Activated T-helper 1 cell treated with Interleukin-2 at 50 U/mL for 16 hours (primary cell): ENCODE data around the gene NFIC.
"Not testable (repeated sequence)": the region's sequence is repeated elsewhere in the genome, so short reads cannot be mapped to it uniquely, and the experiment has no call there.

ENCODE experiments used
- DNase-seq: peaks from one replicate; pipeline ENCODE4 v3.0.0-alpha.2; 2020; ENCODE audit warnings: low read depth

The NFIC gene

DNA sequence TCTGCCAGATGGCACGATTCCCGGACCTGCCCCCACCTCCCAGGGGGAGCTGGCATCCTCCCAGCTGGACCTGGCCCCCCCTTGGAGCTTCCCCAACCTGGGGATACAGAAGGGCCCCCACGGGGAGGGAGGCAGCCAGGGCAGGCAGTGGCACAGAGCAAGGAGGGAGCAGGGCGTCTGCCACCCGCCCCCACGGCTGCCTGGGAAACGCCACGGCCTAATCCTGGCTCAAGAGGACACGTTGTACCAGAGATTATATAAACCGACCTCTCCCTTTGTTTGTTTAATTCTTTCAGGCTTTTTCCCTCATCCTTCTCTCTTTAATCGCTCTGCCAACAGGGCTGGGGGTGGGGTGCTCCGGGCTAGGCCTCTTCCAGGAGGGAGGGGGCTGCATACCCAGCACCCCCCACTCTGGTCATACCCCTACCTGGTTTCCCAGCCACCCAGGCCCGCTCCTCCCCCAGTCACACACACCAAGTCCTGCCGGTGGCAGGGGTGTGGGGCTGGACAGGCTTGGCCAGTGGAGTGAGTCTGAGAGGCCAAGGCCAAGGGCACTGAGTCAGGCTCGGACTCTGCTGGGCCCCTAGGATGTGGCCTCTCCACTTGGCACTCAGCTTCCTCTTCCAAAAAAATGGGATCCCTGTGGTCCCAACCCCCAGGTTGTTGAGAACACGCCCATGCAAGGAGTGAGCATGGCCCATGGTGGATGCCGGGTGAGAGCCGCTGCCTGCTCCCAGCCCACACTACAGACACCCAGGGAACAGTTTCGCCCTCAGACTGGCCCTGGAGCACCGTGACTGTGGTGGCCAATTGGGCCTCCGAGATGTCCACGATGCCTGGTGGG, 29.5 kb upstream of the NFIC start:
- no peak for DNase-seq

DNA sequence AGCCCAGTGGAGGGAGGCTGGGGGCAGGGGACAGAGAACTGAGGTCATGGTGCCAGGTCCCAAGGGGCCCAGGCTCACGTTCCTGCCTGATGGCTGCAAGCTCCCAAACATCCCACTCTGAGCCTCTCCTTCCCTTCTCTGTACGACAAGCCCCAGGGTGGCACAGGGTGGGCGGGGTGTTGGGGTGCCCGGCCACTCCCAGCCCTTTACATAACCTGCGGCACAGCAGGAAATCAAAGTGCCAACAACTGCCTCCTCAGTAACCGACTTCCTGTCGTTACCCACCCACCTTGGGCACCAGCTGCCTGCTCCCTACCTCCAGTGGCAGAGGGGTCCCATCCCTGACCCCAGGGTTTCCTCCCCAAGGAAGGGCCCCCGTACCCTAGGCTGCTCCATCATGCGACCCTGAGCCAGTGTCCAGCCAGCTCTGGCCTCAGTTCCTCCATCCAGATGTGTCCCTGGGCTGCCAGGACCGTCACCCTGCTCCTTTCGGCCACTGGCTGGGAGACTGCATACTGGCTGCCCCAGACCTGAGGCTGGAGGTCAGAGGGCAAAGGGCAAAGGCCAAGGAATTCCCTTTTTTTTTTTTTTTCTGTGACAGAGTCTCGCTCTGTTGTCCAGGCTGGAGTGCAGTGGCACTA, 27.7 kb upstream of the NFIC start:
- DNase-seq: peak; percentile 54

DNA sequence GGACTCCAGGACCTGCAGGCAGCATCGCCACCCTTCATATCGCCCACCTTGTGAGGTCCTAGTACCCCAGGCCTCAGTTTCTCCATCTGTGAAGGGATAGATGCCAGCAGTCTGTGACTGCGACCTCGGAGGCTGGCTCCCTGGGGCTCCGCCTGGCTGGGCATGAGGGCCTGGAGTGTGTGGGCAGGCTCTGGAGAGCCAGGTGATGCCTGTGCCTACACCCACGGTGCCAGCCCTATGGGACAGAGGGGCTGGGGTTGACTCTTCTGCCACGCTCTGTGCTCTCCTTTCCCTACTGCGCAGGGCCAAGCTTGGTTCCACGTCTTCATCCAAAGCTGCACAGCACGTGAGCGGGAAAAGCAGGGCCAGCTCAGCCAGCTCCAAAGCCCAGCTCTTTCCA, 26.0 kb upstream of the NFIC start:
- DNase-seq: no peak

GRCh38 chr19:3342246-3342645, 24.1 kb upstream of the NFIC start:
- DNase-seq: no peak

- not testable (repeated sequence) for DNase-seq
Observed at GRCh38 chr19:3342962-3343361, 23.4 kb upstream of the NFIC start.

GRCh38 chr19:3343619-3344502, 22.5 kb upstream of the NFIC start:
- DNase-seq: no peak

DNA sequence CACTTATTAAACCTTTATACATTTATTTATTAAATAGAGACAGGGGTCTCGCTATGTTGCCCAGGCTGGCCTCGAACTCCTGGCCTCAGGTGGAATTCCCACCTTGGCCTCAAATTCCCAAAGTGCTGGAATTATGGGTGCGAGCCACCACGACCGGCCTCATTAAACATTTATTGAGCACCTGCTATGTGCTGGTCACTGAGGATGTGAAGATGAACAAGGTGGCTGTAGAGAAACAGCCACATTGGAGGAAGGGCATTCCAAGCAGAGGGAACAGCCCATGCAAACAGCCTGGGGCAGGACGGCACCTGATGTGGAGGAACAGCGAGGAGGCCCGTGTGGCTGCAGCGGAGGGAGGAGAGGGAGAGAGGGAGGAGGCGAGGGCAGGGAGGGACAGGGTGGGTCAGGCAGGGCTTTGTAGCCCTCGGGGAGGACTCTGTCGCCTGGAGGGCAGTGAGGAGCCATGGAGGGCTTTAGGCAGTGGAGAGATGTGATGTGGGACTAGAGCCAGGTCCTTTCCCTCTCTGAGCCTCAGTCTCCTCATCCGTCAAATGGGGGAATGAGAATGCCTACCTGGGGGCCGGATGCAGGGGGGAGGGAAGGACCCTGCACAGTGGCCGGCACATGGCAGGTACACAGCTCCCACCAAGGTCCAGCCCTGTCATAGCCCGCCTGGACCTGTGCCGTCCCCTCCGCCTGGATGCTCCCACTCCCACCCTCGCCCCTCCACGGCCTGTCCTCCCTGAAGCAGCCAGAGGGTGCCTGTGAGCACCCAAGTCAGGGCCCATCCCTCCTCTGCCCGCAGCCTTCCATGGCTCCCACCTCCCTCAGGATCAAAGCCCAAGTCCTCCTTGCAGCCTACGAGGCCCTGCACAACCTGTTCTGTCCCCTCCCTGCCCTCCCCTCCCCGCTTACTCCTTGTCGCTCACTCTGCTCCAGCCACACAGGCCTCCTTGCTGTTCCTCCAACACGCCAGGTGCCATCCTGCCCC, 21.5 kb upstream of the NFIC start:
- DNase-seq: no peak

GRCh38 chr19:3345850-3346460, 20.4 kb upstream of the NFIC start:
- no peak for DNase-seq

GRCh38 chr19:3346677-3347353, 19.6 kb upstream of the NFIC start:
- no peak for DNase-seq

DNA sequence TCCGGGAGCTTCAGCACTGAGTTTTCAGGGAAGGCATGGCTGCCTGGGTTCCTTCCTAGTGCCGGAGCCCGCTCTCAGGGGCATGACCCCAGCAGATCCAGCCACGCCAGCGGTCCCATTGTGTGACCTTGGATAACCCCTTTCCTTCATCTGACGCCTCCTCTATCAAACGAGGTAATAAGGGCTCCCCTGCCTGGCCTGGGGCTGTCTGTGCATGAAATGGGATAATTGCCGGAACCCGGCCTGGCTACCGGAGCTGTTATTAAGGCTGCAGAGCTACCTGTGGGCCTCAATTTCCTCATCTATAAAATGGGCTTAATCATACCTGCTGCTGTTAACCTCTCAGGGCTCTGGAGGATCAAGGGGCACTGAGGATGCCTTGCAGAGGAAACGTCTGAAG, 18.3 kb upstream of the NFIC start:
- no peak for DNase-seq

DNA sequence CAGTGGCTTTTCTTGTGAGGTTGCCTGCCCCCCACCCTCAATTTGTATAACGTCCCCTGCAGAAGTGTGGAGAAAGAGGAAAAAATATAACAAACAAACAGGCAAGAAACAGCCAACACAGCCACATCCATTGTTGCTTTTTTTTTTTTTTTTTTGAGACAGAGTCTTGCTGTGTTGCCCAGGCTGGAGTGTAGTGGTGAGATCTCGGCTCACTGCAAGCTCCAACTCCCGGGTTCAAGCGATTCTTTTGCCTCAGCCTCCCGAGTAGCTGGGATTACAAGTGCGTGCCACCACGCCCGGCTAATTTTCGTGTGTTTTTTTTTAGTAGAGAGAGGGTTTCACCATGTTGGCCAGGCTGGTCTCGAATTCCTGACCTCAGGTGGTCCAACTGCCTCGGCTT, 17.9 kb upstream of the NFIC start:
- not testable (repeated sequence) for DNase-seq

DNA sequence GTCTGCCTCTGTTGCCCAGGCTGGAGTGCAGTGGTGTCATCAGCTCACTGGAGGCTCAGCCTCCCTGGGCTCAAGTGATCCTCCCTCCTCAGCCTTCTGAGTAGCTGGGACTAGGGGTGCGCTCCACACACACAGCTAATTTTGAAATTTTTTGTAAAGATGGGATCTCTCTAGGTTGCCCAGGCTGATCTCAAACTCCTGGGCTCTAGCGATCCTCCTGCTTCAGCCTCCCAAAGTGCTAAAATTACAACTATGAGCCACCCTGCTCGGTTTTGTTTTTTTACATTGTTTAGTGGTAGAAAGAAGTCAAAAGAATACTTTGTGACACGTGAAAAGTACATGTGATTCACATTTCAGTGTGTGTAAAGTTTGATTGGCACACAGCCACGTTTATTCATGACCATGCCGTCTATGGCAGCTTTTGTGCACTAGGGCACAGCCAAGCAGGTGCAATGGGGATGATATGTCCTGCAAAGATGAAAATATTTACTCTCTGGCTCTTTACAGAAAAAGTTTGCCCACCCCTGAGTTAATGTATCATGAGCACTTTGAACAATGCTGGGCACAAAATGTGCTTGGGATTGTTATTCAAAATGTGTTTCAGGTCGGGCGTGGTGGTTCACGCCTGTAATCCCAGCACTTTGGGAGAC, 16.2 kb upstream of the NFIC start:
- DNase-seq: no peak

- no peak for DNase-seq
Observed at GRCh38 chr19:3351702-3352447, 14.5 kb upstream of the NFIC start.

DNA sequence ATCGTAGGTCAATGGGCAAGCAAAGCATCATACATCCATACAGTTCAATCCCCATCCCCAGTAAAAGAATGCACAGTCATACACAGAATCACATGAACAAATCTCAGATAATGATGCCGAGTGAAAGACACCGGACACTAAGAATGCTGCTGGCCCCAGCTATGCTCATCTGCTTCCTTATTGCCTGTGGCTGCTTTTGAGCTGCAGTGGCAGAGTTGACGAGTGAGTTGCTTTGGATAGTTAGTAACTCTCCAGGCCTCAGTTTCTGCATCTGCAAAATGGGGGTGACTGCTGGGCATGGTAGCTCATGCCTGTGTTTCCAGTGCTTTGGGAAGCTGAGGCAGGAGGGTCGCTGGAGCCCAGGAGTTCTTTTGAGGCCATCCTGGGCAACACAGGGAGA, 12.9 kb upstream of the NFIC start:
- no peak for DNase-seq

GRCh38 chr19:3356805-3357204, 9.6 kb upstream of the NFIC start:
- no peak for DNase-seq

- no peak for DNase-seq
Observed at GRCh38 chr19:3357271-3357991, 9.0 kb upstream of the NFIC start.

DNA sequence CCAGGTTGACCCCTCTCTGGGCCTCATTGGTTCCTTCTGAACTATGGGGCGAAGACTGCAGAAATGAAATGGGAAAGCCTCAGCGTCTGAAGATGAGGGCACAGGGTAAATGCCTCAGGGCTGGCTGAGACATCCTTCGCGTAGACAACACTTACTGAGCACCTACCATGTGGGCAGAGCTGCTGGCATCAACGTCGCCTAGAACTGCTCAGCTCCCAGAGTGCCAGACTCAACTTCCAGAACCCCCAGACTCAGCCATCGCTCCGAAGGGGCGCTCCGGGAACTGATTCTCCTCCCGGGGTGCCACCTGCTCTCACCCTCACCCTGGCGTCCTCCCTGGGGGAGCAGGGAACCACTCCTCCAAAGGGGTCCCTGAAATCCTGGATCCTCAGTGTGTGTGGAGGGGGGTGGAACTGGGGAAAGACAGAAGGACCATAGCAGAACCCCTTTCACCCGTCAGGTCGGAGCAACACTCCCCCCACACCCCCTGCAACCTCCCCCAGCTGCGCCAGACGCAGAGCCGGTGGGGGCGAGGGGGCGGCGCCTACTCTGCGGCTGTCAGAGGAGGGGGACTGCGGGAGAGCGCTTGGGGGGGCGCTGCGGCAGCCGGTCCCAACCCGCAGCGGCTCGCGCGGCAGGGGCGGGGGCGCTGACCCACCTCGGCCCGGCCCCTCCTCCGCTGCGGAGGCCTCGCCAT, 8.2 kb upstream of the NFIC start:
- no peak for DNase-seq

DNA sequence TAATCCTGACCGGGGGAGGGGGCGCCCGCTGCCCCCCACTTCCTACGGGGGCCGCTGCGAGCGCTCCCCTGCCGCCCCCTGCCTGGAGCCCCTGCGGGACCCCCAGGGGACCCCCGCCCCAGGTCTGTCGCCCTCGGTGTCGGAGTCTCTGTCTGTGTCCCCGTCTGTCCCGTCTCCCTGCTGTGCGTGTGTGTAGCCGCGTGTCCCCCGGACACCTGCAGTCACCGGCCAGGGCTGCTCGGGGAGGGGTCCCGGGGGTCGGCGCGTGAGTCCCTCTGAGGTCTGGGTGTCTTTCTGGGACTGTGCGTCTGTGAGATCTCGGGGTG, 7.7 kb upstream of the NFIC start:
- no peak for DNase-seq
